ENCODE data around the gene SVOPL.

DNA sequence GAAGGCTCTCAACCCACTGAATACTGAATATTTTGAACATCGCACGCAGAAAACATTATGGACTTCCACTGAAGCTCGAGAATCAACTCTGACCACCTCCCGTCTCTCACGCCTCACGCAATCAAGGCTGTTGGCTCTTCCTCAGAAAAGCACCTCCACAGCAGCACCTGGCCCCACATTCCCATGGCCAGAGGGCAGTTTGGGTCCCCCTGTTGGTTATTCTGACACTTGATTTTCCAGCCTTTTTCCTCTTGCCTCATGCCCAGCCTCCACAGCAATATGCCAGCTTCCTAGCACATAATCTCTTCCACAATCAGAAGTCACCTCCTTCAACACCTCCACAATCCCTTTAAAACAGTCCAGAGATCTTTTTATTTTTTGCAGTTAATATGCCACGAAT is 55.9 kb downstream of the SVOPL start:
- TF ChIP-seq, protein P1, sequence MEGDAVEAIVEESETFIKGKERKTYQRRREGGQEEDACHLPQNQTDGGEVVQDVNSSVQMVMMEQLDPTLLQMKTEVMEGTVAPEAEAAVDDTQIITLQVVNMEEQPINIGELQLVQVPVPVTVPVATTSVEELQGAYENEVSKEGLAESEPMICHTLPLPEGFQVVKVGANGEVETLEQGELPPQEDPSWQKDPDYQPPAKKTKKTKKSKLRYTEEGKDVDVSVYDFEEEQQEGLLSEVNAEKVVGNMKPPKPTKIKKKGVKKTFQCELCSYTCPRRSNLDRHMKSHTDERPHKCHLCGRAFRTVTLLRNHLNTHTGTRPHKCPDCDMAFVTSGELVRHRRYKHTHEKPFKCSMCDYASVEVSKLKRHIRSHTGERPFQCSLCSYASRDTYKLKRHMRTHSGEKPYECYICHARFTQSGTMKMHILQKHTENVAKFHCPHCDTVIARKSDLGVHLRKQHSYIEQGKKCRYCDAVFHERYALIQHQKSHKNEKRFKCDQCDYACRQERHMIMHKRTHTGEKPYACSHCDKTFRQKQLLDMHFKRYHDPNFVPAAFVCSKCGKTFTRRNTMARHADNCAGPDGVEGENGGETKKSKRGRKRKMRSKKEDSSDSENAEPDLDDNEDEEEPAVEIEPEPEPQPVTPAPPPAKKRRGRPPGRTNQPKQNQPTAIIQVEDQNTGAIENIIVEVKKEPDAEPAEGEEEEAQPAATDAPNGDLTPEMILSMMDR (IDR thresholded peaks at IDR 0.05 in 2 of 3, conservative IDR thresholded peaks at IDR 0.05 in 1 of 3; ENCODE audit: control insufficient read depth in 2 of 3, extremely low read depth in 1 of 3, insufficient read depth in 1 of 3, low read depth in 3 of 3, low read length in 3 of 3) = no peak
- no peak for TF ChIP-seq CREB1 (IDR thresholded peaks at IDR 0.05; ENCODE audit: low read depth)
- no peak for TF ChIP-seq TAF1 (IDR thresholded peaks at IDR 0.05; ENCODE audit: borderline replicate concordance, low read depth, low read length)
- TF ChIP-seq EP300 (IDR thresholded peaks at IDR 0.05; ENCODE audit: borderline replicate concordance in 1 of 2, control insufficient read depth in 1 of 2, low read depth in 2 of 2, low read length in 2 of 2) = no peak
